ENCODE results near the gene DCAF12L1.

Gene DCAF12L1

DNA sequence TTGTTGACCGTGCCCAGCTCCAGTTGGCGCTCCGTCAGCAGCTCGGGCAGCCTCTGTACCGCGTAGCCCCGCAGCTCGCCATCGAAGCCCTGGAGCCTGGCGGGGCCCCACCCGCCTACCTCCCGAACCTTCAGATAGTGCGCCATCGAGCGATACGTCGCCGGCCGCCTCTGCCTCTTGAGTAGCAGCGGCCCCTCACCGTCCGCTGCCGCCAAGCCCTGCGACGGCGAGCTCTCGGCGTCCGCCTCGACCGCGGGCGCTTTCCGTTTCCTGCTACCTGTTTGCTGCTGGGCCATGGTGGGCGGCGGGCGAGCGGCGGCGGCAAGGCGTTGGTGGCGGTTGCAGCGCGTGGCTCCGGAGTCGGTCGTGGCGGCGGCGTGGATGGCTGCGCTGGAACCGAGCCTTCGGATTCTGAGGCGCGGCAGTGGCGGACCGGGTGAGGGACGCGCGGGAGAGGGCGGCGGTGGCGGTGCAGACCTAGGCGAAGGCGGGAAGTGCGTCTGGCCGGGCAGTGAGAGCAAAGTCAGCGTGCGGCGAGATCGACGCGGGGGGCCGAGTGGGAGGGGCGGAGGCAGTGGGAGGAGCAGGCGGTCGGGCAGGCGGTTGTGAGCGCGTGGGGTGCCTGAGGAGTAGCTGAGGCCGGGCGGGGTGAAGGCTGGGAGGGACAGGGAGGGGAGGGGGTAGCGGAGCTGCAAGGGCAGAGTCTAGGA, at the start of gene DCAF12L1:
TSS of gene DCAF12L1 (minus strand) at position 502 of the 710 bp plus-strand sequence. CDS start at position 296, 206 bp downstream.
- DNase-seq (ENCODE audit: low read depth) = no peak

DNA sequence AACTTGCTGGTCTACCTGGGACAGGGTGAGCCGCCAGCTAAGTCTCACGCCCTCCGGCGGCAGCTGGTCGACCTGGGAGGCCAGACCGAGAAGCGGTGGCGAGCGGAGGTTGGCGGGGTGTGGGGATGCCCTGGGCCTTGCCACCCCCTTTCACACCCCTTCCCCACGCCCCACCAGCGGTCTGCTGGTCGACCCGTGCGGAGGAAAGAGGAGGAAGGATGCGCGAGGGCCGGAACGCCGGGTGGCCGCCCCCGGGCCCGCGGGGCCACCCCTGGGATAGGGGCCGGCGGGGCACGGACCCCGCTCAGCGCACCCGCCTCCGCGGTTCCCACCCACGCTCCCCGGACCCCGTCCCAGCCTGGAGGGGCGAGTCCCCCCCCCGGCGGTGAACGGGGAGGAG, 28.3 kb upstream of the DCAF12L1 start:
- no peak for DNase-seq (ENCODE audit: low read depth)

DNA sequence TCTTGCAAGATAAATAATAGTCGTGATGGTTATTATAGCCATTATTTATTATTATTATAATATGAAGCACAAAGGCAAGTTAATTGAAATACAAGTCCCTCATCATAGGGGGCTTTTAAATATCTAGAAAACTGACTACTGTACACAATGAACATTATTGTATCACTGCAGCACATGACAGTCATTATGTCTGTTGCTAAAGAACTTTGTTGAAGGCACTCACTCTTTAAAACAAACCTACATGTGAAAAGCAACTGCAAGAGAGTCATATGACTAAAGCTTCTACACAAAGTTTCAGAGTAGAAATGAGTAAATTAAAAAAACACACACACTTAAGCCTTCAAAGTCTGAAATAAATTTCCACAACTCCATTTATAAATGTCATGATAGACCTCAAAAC, 23.3 kb upstream of the DCAF12L1 start:
- no peak for DNase-seq (ENCODE audit: low read depth)

DNA sequence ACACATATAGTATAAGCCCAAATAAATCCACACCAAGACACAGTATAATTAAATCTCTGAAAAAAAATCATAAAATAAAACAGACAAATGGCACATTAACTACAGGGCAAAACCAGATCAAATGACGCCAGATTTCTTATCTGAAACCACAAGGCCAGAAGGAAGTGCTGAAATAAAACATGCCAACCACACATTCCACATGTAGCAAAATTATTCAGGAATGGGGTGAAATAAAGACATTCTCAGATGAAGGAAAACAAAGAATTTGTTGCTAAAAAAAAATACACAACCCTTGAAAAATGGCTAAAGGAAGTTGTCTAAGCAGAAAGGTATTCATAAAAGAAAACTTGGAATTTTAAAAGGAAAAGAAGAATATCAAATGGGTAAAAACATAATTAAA, 4.5 kb upstream of the DCAF12L1 start:
- DNase-seq (ENCODE audit: low read depth) = no peak

DNA sequence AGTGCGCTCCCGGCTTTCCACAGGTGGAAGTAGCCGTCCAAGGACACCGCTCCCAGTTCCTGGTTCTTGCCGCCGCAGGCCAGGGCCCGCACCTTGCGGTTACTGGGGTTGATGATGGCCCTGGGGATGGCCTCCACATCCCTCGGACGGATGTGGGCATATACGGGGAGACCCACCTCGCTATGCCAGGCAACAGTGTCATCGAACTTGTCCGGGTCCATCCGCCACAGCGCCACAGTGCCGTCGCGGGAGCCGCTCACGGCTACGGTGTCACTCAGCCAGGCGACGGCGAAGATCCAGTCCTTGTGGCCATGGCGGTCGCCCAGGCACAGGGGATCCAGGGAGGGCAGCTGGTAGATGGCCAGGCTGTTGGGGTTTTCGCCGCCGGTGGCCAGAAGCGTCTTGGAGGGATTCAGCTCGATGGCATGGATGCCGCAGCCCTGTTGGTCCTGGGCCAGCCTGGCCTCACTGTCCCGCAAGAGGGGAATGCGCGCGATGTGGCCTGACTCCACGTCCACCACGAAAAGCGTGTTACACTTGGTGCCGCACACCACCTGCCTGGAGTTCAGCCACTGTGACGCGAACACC, 795 bp downstream of the DCAF12L1 start:
- DNase-seq (ENCODE audit: low read depth) = no peak

DNA sequence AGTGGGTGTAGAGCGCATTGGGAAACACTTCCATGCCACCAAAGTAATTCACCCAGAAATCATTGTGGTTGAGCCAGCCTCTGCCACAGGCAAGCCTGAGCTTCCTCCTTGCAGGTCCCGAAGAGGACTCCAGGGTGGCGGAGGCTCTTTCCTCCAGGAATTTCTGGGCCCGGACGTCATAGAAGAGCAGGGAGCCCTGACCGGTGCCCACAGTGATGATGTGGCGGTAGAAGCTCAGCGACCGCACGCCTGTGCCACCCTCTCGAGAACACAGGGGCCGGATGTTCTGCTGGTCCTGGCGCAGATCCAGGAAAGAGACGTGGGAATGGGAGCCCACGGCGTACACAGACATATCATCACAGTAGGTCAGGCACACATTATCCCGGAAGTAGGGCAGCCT, 1.3 kb downstream of the DCAF12L1 start:
- DNase-seq (ENCODE audit: low read depth) = no peak

DNA sequence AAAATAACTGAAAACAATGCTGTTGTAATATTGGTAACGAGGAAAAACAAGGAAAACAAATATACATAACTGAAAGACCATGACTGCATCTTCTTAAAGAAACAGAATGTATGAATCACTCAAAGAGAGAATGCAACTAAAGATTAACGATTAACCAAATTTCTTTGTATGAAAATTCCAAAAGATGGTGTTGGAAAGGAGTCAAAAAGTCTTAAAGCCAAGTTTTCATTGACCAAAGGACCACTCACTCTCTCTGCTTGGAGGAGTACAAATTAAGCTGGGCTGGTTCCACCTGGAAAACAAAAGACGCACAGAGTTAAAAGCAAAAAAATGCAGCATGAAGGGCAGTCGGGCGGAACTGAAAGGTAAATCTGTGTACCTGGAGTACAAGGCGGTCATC, 1.8 kb downstream of the DCAF12L1 start:
- DNase-seq (ENCODE audit: low read depth) = no peak

DNA sequence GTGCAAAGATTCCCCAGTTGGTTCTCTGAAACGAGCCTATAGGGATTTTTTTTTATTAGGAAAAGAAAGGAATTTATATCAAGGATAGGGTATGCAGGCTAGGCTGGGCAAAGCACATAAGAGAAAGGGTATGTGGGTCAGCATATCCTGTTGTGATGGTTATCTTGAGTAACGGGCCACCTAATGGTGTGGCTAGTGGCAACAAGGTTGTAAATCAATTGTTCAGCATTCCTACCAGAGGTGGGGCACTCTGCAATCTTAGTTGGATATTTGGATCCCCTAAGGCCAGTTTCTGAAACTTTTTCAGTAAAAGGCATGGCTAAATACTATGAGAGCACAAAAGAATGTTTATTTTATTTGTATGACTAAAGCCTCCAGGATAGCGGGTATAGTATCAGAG, 42.7 kb downstream of the DCAF12L1 start:
- no peak for DNase-seq (ENCODE audit: low read depth)
